Dedifferentiated amniotic fluid mesenchymal stem cell (primary cell): ENCODE data around the gene TXNDC11.
A peak's percentile ranks its signal among the peaks of the same experiment; 100 is the strongest.

Experiments used
- DNase-seq: peaks from one replicate; pipeline ENCODE4 v3.0.0-alpha.2; 2016; ENCODE audit errors: extremely low spot score

TXNDC11 gene

GRCh38 chr16:11689031-11689840, 53.4 kb downstream of the TXNDC11 start:
- DNase-seq, result no peak

DNA sequence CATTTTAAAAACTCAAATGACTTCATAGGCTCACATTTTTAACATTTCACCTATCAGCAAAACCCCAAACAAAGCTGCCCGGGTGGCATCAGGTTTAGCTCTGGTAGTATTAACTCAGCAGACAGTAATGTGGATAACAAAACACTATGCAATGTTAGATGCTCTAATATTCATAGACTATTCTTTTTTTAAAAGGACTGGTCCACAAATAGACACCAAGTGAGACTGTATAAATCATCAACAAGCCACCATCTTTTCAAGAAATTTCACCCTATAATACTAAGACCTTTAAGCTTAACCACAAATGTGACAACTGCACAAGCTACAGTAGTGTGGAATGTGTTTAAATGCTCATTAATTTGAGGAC, 54.2 kb downstream of the TXNDC11 start:
- no peak for DNase-seq

- no peak for DNase-seq
These were observed 54.8 kb downstream of the TXNDC11 start for GRCh38 chr16:11687601-11688519.

DNA sequence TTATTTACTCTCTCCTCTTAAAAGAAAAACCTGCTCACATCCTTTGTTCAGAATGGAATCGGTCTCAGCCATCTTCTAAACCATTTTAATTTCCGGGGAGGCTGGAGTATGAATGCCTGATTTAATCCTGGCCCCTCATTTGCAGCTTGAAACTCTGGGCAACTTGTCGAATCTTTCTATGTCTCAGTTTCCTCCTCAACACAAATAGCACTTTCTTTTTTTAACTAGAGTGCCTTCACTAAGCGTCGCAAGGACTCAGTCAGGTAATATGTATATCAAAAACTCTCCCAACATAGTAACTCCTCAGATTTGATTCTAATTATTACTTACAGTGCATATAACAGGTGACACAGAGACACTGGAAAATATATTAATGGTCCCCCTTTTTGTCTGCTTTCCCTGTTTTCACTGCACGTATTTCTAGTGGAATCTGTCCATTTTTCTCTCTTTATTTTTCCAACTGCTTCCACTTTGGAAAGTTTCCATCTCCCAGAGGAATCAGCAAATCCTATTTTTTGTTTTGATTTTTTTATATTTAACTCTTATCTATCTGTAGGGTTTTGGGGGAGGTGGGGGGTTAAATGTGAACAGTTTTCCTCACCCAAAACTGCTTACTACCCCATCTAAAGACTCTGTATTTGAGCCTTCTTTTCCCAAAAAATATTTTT, 55.8 kb downstream of the TXNDC11 start:
- no peak for DNase-seq

- DNase-seq, result peak; percentile 43
These were observed 56.6 kb downstream of the TXNDC11 start for GRCh38 chr16:11685844-11686618.

DNA sequence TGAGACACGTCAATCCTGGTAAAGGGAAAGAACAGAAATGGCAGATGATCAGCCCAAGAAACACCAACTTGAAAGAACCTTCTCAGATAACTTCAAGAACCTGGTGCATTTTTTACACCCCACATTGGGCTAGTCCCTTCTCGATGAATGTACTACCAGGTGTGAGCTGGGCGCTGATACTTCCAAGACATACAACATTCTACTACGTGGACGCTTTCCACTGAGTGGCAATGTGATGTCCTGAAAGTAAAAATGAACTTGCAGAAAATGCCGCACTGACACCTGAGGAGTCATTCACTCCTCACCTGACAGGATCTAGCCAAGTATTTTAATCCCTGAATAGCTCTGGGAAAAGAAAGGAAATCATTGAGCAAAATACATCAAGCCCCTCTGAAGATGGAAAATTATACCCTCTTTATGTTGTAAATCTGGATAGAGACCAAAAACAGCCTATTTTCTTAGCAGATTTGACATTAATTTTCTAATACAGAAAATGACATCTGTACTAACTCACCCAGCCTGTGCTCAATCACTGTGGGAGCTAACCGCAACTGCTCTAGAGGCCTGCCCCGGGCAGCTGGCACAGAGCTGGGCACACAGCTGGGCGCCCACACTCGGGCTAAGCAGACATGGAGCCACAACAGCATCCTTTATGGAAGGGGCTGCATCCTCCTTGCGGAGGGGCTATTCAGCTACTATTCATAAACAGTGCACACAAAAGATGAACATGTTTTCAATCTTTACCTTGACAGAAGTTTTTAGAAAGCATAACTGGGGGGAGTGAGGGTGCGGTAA, 58.2 kb downstream of the TXNDC11 start:
- no peak for DNase-seq

DNA sequence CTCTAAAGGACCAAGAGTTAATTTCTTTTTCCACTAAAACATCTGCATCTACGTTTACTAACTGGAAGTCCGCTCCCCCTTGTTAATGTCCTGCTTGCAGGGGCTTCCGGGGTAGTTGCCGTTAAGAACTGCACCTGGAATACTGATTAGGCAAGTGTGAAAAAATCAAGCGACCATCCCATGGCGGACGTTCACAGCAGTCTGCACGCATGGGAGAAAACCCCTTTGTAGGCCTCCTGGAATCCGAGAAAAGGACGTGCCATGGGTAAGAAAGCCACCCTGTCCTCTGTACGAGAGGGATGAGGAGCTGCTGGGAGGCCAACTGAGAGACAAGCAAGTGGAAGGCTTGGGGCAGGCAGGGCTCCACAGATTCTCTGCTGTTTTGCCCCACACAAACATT, 59.5 kb downstream of the TXNDC11 start:
- DNase-seq, result no peak

DNA sequence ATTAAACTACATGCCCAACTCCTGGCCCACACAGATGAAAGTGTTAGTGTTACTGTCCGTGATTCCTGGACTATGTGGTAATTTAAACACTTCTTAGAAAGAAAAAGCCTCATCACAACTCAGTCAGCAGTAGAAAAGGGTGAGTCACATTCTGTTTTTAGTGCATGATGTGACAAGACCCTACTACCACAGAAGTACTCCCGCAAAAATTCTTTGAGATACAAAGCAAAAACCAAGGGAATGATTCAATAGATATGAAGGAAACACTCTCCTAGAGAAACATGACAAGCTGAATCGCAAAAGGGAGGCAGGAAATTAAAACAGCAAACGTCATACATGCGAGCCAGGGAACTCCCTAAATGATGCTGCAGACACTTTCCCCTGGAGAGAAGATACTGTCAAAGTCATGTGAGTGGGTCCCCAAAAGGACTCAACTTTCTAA, 60.0 kb downstream of the TXNDC11 start:
- DNase-seq, result peak; percentile 70

GRCh38 chr16:11681976-11682654, 60.5 kb downstream of the TXNDC11 start:
- DNase-seq, result no peak

GRCh38 chr16:11681556-11681955, 61.1 kb downstream of the TXNDC11 start:
- DNase-seq, result no peak

GRCh38 chr16:11679941-11680911, 62.4 kb downstream of the TXNDC11 start:
- DNase-seq, result no peak

GRCh38 chr16:11679250-11679649, 63.4 kb downstream of the TXNDC11 start:
- no peak for DNase-seq

DNA sequence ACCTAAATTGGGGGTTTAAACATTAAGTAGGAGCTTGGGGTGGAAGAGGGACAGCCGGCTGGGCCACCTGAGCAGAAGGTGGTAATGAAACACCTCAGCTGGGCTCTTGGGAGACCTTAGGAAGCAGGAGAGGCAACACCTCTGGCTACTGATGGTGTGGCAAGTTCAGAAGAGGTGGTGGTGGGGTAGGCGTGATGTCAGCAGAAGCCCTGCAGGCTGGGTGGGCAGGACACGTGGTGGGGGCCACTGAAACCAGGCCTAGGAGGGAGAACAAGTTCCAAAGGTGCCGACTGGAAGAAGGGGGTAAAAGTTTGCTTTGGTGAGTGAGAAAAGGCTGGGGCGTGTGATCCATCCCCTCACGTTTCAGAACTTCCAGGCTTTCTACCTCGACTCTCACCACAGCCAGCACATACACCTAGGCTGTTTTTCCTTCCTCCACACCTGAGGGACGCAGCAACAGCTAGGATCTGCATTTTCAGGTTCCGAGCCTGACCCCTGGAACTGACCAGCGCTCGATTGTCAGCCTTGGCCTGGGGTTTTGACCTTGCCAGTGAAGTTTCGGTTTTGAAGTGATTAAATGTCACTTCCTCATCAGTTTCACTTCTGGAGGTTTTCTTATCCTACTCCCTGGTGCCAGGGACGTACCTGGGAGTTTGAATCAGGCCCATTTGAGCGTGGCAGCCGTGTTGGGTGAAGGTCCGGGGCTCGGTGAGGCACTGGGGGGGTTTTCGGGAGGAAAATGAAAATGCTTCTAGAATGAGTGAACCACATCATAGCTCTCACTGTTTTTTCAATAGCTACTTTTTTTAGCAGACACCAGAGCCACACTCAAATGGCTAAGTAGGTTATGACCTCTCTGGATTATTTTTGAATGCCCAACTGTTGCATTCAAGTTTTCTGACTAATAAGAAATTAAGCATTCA, 64.4 kb downstream of the TXNDC11 start:
- DNase-seq, result no peak

- no peak for DNase-seq
These were observed 65.2 kb downstream of the TXNDC11 start for GRCh38 chr16:11677451-11677951.

GRCh38 chr16:11676799-11677198, 65.9 kb downstream of the TXNDC11 start:
- no peak for DNase-seq

DNA sequence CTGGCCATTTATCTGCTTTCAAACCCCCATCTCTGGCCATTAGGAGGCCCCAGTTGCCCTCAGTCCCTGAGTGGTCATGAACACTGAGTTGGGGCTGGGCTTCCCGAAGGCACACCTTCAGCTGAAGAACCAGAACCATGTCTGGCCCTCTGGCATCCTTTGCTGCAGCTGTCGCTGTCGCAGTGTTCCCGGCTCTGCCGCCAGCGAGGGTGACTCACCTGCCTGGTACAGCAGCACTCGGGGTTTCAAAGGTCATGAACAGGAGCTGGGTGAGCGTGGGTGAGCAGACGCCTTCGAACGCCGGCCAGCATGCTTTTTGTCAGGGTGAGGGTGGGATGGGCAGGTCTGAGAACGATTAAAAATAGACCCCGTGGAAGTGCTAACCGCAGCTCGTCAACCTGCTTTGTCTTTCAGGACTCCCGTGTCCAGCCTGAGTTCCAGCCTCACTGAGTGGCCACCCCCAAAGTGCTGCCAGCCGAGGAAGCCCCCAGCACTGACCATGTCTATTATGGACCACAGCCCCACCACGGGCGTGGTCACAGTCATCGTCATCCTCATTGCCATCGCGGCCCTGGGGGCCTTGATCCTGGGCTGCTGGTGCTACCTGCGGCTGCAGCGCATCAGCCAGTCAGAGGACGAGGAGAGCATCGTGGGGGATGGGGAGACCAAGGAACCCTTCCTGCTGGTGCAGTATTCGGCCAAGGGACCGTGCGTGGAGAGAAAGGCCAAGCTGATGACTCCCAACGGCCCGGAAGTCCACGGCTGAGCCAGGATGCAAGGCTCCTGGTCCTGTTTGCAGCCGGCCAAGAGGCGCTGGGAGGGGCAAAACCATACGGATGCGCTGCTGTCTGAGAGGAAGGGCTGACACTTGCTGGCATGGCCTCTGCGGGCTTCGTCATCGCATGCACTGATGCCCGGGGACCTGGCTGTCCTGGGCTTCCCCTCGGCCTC, 66.8 kb downstream of the TXNDC11 start:
- no peak for DNase-seq
